Endodermal cell (in vitro differentiated cells): ENCODE data around the gene ARMC3. TPM values are rescaled to one million over a fixed set of nuclear protein-coding genes. Genes with fewer than 3 reads are reported as not detected.

Experiments
- DNase-seq: peaks from one replicate; pipeline ENCODE4 v3.0.0-alpha.2; 2017
- H3K27ac ChIP-seq: 2 replicates; pipeline ENCODE4 v1.5.1; 2013; ENCODE audit warnings: mild to moderate bottlenecking, low read depth, low read length, moderate library complexity
- H3K27me3 ChIP-seq: 2 replicates; pipeline ENCODE4 v1.6.1; 2013; ENCODE audit warnings: mild to moderate bottlenecking, low read length, moderate library complexity; ENCODE audit not compliant: insufficient read depth, control insufficient read depth, poor library complexity, severe bottlenecking
- H3K36me3 ChIP-seq: 2 replicates; pipeline ENCODE4 v1.7.0; 2013; ENCODE audit warnings: mild to moderate bottlenecking, low read length, moderate library complexity; ENCODE audit not compliant: control insufficient read depth, insufficient read depth
- H3K4me1 ChIP-seq: one replicate; pipeline ENCODE4 v1.7.0; 2013; ENCODE audit warnings: low read length; ENCODE audit not compliant: control insufficient read depth, insufficient read depth
- H3K4me3 ChIP-seq: 2 replicates; pipeline ENCODE4 v1.5.1; 2013; ENCODE audit warnings: mild to moderate bottlenecking, low read length, moderate library complexity
- H3K9ac ChIP-seq: 2 replicates; pipeline ENCODE4 v1.6.1; 2013; ENCODE audit warnings: mild to moderate bottlenecking, low read length, moderate library complexity; ENCODE audit not compliant: poor library complexity, severe bottlenecking; ENCODE audit errors: extremely low read depth
- H3K9me3 ChIP-seq: 2 replicates; pipeline ENCODE4 v1.6.1; 2013; ENCODE audit warnings: mild to moderate bottlenecking, low read length, moderate library complexity; ENCODE audit not compliant: control insufficient read depth
- H3K27ac Mint-ChIP-seq: 2 replicates; pipeline ENCODE4 v1.8.0; 2020; ENCODE audit warnings: mixed read lengths
- H3K27me3 Mint-ChIP-seq: 2 replicates; pipeline ENCODE4 v1.8.0; 2021; ENCODE audit warnings: mild to moderate bottlenecking, mixed read lengths; ENCODE audit not compliant: insufficient read depth
- H3K36me3 Mint-ChIP-seq: 2 replicates; pipeline ENCODE4 v1.8.0; 2020; ENCODE audit warnings: low read depth, mixed read lengths
- H3K4me1 Mint-ChIP-seq: 2 replicates; pipeline ENCODE4 v1.8.0; 2020; ENCODE audit warnings: mixed read lengths
- H3K4me3 Mint-ChIP-seq: 2 replicates; pipeline ENCODE4 v1.8.0; 2020; ENCODE audit warnings: mild to moderate bottlenecking, moderate library complexity, mixed read lengths
- H3K9me3 Mint-ChIP-seq: 2 replicates; pipeline ENCODE4 v1.8.0; 2020; ENCODE audit warnings: mild to moderate bottlenecking, mixed read lengths
- WGBS, 2 experiments: methylation state at CpG; one replicate each; pipeline versions ENCODE4 v1.1.5 to v1.1.7; 2013; ENCODE audit warnings: missing lambda C conversion rate in 2 of 2, mixed read lengths in 1 of 2; ENCODE audit not compliant: insufficient coverage in 1 of 2, insufficient read length in 1 of 2; 5-methylcytosine and 5-hydroxymethylcytosine counted together
- total RNA-seq, 2 donors: library from RNA; stranded (reverse); fragmentation: NEBNext Ultra II Directional in 1 of 2; extraction: Animal tissue kit (Norgen Biotek cat#: 25700) in 1 of 2; gene quantifications; 2 replicates in 1 of 2; 3 replicates in 1 of 2; pipeline ENCODE4 v1.2.1, GENCODE V29; 2021
- TF ChIP-seq, protein P1 (sequence below): fragments of 200-600 bp; sonication (generic); conservative IDR thresholded peaks from 2 replicates; pipeline ENCODE4 v1.5.0; 2021; ENCODE audit warnings: antibody characterized with exemption, mild to moderate bottlenecking

Gene ARMC3
- total RNA-seq, 2 donors from 2014 or later, result 2.0 to 3.0 TPM

DNA sequence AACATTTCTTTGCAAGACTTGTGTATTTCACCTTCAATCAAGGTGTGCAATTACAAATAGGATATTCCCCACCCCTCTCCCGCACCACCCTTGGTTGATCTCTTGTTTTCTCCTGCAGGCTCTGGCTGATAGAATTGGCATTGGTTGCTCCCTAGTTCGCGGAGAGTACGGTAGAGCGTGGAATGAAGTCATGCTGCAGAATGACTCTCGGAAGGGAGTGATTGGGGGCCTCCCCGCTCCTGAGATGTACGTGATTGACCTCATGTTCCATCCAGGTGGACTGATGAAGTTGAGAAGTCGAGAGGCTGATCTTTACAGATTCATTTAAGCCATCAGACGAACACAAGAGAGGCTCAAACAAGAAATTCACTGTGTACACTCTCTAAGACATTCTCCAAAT lies 109.3 kb downstream of the ARMC3 start:
- no peak overlapping the region for H3K4me3 Mint-ChIP-seq
- H3K36me3 Mint-ChIP-seq, result no peaks in the 10 kb centered on the region
- Histone ChIP-seq H3K4me3 (no peak overlapping the region), H3K4me1 (no peaks in the 10 kb centered on the region), H3K9ac (no peak overlapping the region), H3K36me3 (no peaks in the 10 kb centered on the region), H3K9me3 (no peaks in the 10 kb centered on the region), H3K27me3 (no peaks in the 10 kb centered on the region), H3K27ac (no peak overlapping the region)
- no peaks in the 10 kb centered on the region for H3K9me3 Mint-ChIP-seq
- no peaks in the 10 kb centered on the region for H3K4me1 Mint-ChIP-seq
- WGBS, 2 experiments, result 91 to 96% methylated on average over 9 to 10 of the region's 10 CpGs
- DNase-seq, result no peak
- H3K27ac Mint-ChIP-seq, result no peak overlapping the region
- no peaks in the 10 kb centered on the region for H3K27me3 Mint-ChIP-seq
- TF ChIP-seq, protein P1, sequence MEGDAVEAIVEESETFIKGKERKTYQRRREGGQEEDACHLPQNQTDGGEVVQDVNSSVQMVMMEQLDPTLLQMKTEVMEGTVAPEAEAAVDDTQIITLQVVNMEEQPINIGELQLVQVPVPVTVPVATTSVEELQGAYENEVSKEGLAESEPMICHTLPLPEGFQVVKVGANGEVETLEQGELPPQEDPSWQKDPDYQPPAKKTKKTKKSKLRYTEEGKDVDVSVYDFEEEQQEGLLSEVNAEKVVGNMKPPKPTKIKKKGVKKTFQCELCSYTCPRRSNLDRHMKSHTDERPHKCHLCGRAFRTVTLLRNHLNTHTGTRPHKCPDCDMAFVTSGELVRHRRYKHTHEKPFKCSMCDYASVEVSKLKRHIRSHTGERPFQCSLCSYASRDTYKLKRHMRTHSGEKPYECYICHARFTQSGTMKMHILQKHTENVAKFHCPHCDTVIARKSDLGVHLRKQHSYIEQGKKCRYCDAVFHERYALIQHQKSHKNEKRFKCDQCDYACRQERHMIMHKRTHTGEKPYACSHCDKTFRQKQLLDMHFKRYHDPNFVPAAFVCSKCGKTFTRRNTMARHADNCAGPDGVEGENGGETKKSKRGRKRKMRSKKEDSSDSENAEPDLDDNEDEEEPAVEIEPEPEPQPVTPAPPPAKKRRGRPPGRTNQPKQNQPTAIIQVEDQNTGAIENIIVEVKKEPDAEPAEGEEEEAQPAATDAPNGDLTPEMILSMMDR, result no peak

- H3K4me1 ChIP-seq, result no peaks in the 10 kb centered on the region
- H3K36me3 Mint-ChIP-seq, result no peaks in the 10 kb centered on the region
- no peak overlapping the region for H3K4me3 Mint-ChIP-seq
- DNase-seq, result no peak
- no peak overlapping the region for H3K4me3 ChIP-seq
- H3K9me3 Mint-ChIP-seq, result no peaks in the 10 kb centered on the region
- TF ChIP-seq, protein P1, result no peak
- H3K27ac Mint-ChIP-seq, result no peak overlapping the region
- H3K27ac ChIP-seq, result no peak overlapping the region
- no peaks in the 10 kb centered on the region for H3K27me3 ChIP-seq
- H3K9me3 ChIP-seq, result no peaks in the 10 kb centered on the region
- 75 to 88% methylated on average over 4 of the region's 4 CpGs for WGBS, 2 experiments
- no peak overlapping the region for H3K9ac ChIP-seq
- H3K27me3 Mint-ChIP-seq, result no peaks in the 10 kb centered on the region
- no peaks in the 10 kb centered on the region for H3K4me1 Mint-ChIP-seq
- no peaks in the 10 kb centered on the region for H3K36me3 ChIP-seq
Observed at GRCh38 chr10:23037561-23037960, 109.7 kb downstream of the ARMC3 start.

DNA sequence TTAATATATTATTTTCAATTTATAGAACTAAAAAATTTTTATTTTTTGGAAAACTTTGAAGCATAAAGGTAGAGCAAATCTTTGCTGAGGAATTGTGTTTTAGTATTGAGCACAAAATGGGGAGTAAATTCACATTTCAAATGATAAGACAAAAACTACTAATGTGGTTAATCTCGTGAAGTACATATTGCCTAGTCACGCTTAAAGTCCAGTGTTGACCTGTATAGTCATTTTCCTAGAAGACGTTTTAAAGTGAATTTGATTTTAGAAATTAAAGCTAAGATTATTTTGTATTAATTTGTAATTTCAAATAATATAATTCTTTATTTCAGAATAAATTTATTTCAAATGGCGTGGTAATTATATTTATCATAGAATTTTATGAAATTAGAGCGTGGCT lies 110.3 kb downstream of the ARMC3 start:
- Mint-ChIP-seq H3K27me3 (no peaks in the 10 kb centered on the region), H3K9me3 (no peaks in the 10 kb centered on the region), H3K36me3 (no peaks in the 10 kb centered on the region), H3K27ac (no peak overlapping the region), H3K4me3 (no peak overlapping the region), H3K4me1 (no peaks in the 10 kb centered on the region)
- TF ChIP-seq, protein P1, result no peak
- no peaks in the 10 kb centered on the region for H3K27me3 ChIP-seq
- H3K9me3 ChIP-seq, result no peaks in the 10 kb centered on the region
- H3K36me3 ChIP-seq, result no peaks in the 10 kb centered on the region
- DNase-seq, result no peak
- H3K9ac ChIP-seq, result no peak overlapping the region
- H3K4me1 ChIP-seq, result no peaks in the 10 kb centered on the region
- no peak overlapping the region for H3K27ac ChIP-seq
- H3K4me3 ChIP-seq, result no peak overlapping the region
- WGBS, 2 experiments, result 91 to 92% methylated on average over 2 to 5 of the region's 5 CpGs
